ENCODE results near the gene OPN3.

DNA sequence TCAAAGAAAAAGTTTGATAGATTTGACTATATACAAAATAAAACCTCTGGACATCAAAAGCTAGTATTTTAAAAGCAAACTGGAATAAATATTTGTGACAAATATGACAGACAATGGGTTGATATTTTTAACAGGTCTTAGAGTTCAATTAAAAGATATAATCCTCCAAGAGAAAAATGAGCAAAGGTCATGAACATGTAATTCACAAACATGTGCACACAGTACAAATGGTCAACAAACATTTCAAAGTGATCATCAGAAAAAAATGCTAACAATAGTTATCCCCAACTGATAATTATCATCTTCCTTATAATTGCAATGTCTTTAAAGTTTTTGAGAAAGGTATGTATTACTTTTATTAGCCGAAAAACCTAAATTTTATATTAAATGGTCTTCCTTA is 43.9 kb upstream of the OPN3 start:
- TF ChIP-seq POLR2A (IDR thresholded peaks at IDR 0.05) = no peak
- no peak for TF ChIP-seq CTCF (IDR thresholded peaks at IDR 0.05)
